GM19351 (cell line): ENCODE data around the gene ROBO3.
A peak's percentile ranks its signal among the peaks of the same experiment; 100 is the strongest.

Experiments used
- ATAC-seq: cut with Tn5 transposase; IDR thresholded peaks from one replicate; pipeline ENCODE4 v1.9.1; 2021; ENCODE audit warnings: mild to moderate bottlenecking, moderate library complexity; ENCODE audit not compliant: unreplicated experiment

Gene ROBO3

GRCh38 chr11:124844664-124845079 lies 20.6 kb upstream of the ROBO3 start:
- ATAC-seq: no peak

GRCh38 chr11:124846070-124846673 lies 19.1 kb upstream of the ROBO3 start:
- no peak for ATAC-seq

- no peak for ATAC-seq
Measured at GRCh38 chr11:124859171-124859570, 6.1 kb upstream of the ROBO3 start.

GRCh38 chr11:124861670-124862069 lies 3.6 kb upstream of the ROBO3 start:
- no peak for ATAC-seq

- no peak for ATAC-seq
Measured at GRCh38 chr11:124863137-124863825, 2.0 kb upstream of the ROBO3 start.

- ATAC-seq: no peak
Measured at GRCh38 chr11:124863826-124864165, 1.4 kb upstream of the ROBO3 start.

- ATAC-seq: no peak
Measured at GRCh38 chr11:124864176-124864891, 898 bp upstream of the ROBO3 start.

- no peak for ATAC-seq
Measured at GRCh38 chr11:124864892-124865180, 396 bp upstream of the ROBO3 start.

GRCh38 chr11:124865902-124866851 lies 945 bp downstream of the ROBO3 start:
- peak; percentile 60 for ATAC-seq

- ATAC-seq: peak; percentile 72
Measured at GRCh38 chr11:124867700-124868099, 2.5 kb downstream of the ROBO3 start.

- ATAC-seq: no peak
Measured at GRCh38 chr11:124868331-124869274, 3.4 kb downstream of the ROBO3 start.

- ATAC-seq: no peak
Measured at GRCh38 chr11:124869331-124869730, 4.1 kb downstream of the ROBO3 start.

GRCh38 chr11:124869856-124870387 lies 4.7 kb downstream of the ROBO3 start:
- ATAC-seq: no peak

GRCh38 chr11:124870430-124870829 lies 5.2 kb downstream of the ROBO3 start:
- no peak for ATAC-seq

- no peak for ATAC-seq
Measured at GRCh38 chr11:124872280-124872679, 7.0 kb downstream of the ROBO3 start.

GRCh38 chr11:124872741-124873140 lies 7.5 kb downstream of the ROBO3 start:
- ATAC-seq: no peak

- no peak for ATAC-seq
Measured at GRCh38 chr11:124873951-124874350, 8.7 kb downstream of the ROBO3 start.

- no peak for ATAC-seq
Measured at GRCh38 chr11:124874571-124875255, 9.5 kb downstream of the ROBO3 start.

- no peak for ATAC-seq
Measured at GRCh38 chr11:124875401-124875800, 10.2 kb downstream of the ROBO3 start.
